ENCODE data around the gene ACBD4.

Gene ACBD4

DNA sequence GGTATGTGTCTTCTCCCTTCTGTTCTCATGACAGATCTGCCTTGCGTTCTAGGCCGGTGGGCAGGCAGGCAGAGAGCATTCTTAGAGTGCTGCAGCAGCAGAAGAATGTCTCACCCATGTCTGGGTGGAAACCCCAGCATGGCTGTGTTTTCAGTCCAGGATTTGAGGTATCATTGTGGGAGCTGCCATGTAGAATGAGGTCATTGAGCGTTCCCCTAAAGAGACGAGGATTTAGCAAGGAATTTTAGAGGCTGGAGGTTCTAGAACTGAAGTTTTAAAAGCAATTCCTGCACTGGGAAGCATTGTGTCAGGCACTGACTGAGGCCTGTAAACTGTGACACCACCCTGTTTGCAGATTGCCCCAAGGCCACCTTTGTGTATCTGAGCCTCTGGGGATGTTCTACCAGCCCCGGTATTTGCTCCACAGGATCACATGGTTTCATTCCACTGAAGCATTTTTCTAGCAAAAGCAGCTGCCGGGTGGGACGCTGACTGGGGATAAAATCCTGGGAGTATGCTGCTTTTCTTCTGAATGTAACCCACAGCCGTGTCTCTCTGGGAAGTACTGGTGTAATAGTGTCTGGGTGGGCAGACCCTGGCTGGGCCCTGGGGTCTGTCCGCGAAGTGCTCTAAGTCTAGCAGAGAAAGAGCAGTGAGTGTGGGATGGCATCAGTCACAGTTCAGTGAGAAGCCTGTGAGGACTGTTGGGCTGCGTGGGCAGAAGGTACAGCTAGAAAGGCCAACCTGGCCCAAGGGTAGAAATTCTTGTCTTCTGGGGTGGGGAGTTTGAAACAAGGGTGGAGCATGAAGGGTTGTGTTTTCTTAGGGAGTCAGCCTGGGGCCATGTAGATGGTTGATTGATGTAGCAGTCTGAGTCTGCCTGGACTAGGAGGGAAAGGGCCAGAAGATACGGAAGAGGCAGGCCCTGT lies 33.3 kb upstream of the ACBD4 start:
- peaks cover 97% of the 10 kb centered on the region for H3K36me3 ChIP-seq
- H3K27me3 ChIP-seq, result no peaks in the 10 kb centered on the region
- TF ChIP-seq CTCF (IDR thresholded peaks at IDR 0.05), result no peak
- no peak overlapping the region for H3K4me3 ChIP-seq (ENCODE audit: low read depth in 1 of 2, low read length in 1 of 2)
- H3K27ac ChIP-seq, result no peak overlapping the region
- no peaks in the 10 kb centered on the region for H3K4me1 ChIP-seq (ENCODE audit: control insufficient read depth in 1 of 2, insufficient read depth in 1 of 2, low read depth in 1 of 2, low read length in 1 of 2)
- no peaks in the 10 kb centered on the region for H3K9me3 ChIP-seq

DNA sequence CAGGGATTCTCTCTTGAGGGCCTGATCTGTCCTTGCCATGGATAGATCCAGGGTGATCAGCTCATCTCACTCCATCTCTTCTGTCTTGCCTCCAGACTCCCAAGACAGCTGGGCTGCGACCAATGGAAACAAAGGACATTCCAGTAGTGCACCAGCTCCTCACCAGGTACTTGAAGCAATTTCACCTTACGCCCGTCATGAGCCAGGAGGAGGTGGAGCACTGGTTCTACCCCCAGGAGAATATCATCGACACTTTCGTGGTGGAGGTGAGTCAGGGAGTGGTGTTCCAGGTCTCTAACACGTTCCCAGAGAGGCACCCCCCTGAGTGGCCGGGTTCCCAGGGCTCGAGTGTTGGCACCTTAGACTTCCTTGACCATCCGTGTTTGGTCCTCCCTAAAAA lies 32.6 kb upstream of the ACBD4 start:
- H3K27me3 ChIP-seq, result no peaks in the 10 kb centered on the region
- TF ChIP-seq CTCF (IDR thresholded peaks at IDR 0.05), result no peak
- no peak overlapping the region for H3K4me3 ChIP-seq (ENCODE audit: low read depth in 1 of 2, low read length in 1 of 2)
- H3K27ac ChIP-seq, result no peak overlapping the region
- H3K9me3 ChIP-seq, result no peaks in the 10 kb centered on the region
- H3K4me1 ChIP-seq (ENCODE audit: control insufficient read depth in 1 of 2, insufficient read depth in 1 of 2, low read depth in 1 of 2, low read length in 1 of 2), result no peaks in the 10 kb centered on the region
- peaks cover 97% of the 10 kb centered on the region for H3K36me3 ChIP-seq

DNA sequence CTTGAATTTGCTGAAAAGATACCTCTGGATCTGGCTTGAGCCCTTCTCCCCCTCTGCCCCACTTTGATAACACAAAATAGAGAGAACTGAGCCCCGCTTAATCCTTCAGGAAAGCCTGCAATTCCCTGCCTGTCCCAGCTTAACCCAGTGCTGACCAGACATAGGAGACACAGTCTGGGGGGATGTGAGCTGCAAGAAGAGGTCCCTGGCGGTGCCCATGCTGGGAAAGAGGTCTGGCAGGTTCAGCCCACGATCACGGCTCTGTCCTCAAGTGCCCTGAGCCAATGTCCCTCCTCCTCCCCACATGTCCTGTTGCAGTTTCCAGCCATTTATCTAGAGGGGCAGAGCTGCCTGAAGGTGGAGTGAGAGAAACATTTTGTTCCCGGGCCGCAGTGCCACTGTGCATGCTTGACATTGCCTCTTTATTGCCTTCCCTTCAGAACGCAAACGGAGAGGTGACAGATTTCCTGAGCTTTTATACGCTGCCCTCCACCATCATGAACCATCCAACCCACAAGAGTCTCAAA lies 32.2 kb upstream of the ACBD4 start:
- H3K27ac ChIP-seq, result no peak overlapping the region
- H3K4me3 ChIP-seq (ENCODE audit: low read depth in 1 of 2, low read length in 1 of 2), result no peak overlapping the region
- peaks cover 97% of the 10 kb centered on the region for H3K36me3 ChIP-seq
- TF ChIP-seq CTCF (IDR thresholded peaks at IDR 0.05), result no peak
- H3K27me3 ChIP-seq, result no peaks in the 10 kb centered on the region
- H3K9me3 ChIP-seq, result no peaks in the 10 kb centered on the region
- no peaks in the 10 kb centered on the region for H3K4me1 ChIP-seq (ENCODE audit: control insufficient read depth in 1 of 2, insufficient read depth in 1 of 2, low read depth in 1 of 2, low read length in 1 of 2)

- H3K36me3 ChIP-seq, result peaks cover 97% of the 10 kb centered on the region
Measured at GRCh38 chr17:45104029-45104428, 31.5 kb upstream of the ACBD4 start.

DNA sequence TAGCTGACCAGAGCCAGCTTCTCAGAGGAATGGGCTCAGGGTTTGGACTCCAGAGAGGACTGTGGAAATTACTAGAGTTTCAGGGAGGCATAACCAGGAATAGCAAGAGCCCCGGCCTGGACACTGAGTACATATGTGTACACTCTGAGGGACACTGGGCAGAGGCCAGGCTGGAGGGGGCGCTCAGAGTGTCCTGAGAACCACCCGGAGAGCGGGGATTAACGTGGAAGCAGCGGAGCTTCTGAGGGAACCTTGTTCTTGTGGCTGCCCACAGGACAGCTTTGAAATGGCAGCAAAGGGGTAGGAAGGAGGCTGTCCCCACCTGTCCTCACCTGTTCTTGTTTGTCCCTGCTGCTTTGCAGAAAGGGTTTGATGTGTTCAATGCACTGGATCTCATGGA lies 31.0 kb upstream of the ACBD4 start:
- Histone ChIP-seq H3K9me3 (no peaks in the 10 kb centered on the region), H3K36me3 (peaks cover 97% of the 10 kb centered on the region), H3K27me3 (no peaks in the 10 kb centered on the region), H3K4me3 (ENCODE audit: low read depth in 1 of 2, low read length in 1 of 2) (no peak overlapping the region), H3K4me1 (ENCODE audit: control insufficient read depth in 1 of 2, insufficient read depth in 1 of 2, low read depth in 1 of 2, low read length in 1 of 2) (no peaks in the 10 kb centered on the region), H3K27ac (no peak overlapping the region)
- TF ChIP-seq CTCF (IDR thresholded peaks at IDR 0.05), result no peak

More at GRCh38 chr17:45104029-45104428, 31.5 kb upstream of the ACBD4 start:
- H3K9me3 ChIP-seq, result no peaks in the 10 kb centered on the region
- H3K27ac ChIP-seq, result no peak overlapping the region
- H3K27me3 ChIP-seq, result no peaks in the 10 kb centered on the region
- no peak overlapping the region for H3K4me3 ChIP-seq (ENCODE audit: low read depth in 1 of 2, low read length in 1 of 2)
- no peak for TF ChIP-seq CTCF (IDR thresholded peaks at IDR 0.05)
- H3K4me1 ChIP-seq (ENCODE audit: control insufficient read depth in 1 of 2, insufficient read depth in 1 of 2, low read depth in 1 of 2, low read length in 1 of 2), result no peaks in the 10 kb centered on the region

Data from neutrophil (primary cell).